Activated T-cell treated with anti-CD3 and anti-CD28 coated beads for 1 hour (primary cell): Measurements from ENCODE around the gene ELL2.
"Not testable (repeated sequence)": the region's sequence is repeated elsewhere in the genome, so short reads cannot be mapped to it uniquely, and the experiment has no call there.

Experiments used
- DNase-seq: peaks from one replicate; pipeline ENCODE4 v3.0.0-alpha.2; 2020; ENCODE audit warnings: low read depth

Gene ELL2

GRCh38 chr5:95838001-95838520, 123.6 kb downstream of the ELL2 start:
- no peak for DNase-seq

- no peak for DNase-seq
Measured at GRCh38 chr5:95837492-95837891, 124.2 kb downstream of the ELL2 start.

- not testable (repeated sequence) for DNase-seq
Measured at GRCh38 chr5:95836971-95837370, 124.7 kb downstream of the ELL2 start.

GRCh38 chr5:95836544-95836943, 125.1 kb downstream of the ELL2 start:
- no peak for DNase-seq

GRCh38 chr5:95835682-95836385, 125.8 kb downstream of the ELL2 start:
- DNase-seq: no peak
